ENCODE measurements around the gene ZSCAN32.

The ZSCAN32 gene

DNA sequence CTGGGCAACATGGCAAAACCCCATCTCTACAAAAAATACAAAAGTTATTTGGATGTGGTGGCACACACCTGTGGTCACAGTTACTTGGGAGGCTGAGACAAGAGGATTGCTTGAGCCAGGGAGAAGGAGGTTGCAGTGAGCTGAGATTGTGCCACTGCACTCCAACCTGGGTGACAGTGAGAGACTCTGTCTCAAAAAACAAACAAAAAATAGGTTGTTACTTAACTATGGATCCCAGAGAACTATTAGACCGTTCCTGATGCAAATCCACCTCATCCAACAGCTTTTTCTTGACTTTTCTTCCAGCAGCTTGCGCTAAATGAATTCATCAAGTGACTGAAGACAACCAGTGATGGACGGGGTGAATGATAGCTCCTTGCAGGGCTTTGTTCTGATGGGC lies 45.2 kb downstream of the ZSCAN32 start, which contains the start of gene OR2C1:
Gene OR2C1, plus strand, starts transcription at position 301 of the 400 bp plus-strand sequence. Its CDS starts 52 bp downstream, at position 353.
- no peak for DNase-seq

DNA sequence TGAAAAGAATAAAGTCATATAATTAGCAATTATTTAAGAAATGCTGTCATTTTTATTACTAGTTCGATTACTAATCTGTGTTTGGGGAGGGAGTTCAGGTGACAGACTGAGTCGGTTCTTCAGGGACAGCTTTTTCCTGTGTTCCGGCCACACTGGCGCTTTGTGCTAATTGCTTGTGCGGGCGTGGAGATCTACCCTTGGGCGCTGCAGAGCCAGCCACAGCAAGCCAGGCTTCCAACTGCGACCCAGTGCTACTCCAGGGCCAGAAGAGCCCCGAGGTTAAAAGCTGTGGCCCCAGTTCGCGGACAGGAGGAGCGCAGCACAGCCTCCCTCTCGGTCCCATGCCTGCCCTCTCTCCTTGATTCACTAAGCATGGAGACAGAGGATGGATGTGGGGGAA lies 51.6 kb downstream of the ZSCAN32 start:
- no peak for DNase-seq

DNA sequence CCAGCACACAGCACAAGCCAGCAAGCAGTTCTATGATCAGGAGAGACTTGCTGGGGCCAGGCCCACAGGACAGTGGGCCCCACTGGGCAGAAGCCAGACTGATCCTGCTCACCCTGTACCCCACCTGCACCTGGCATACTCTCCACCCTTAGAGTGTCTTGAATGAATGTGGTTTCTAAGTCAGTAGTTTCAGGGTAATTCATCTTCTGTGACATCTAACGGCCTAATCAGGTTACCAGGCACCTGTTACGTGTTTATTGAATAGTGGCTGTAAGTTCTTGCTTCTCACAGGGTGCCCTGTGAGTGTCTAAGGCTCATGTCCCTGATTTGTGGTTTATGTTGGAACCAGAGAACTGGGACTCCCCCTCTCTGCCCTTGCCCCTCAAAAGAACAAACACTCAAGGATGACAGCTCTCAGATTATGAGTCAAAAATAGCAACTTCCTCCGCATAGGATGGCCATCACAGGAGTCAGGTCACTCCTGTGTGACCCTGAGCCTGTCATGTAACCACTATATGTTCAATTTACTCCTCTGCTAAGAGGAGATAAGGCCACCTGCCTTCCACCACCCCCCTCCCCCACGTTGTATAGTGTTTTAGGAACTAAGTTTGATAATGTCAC lies 52.1 kb downstream of the ZSCAN32 start:
- no peak for DNase-seq

DNA sequence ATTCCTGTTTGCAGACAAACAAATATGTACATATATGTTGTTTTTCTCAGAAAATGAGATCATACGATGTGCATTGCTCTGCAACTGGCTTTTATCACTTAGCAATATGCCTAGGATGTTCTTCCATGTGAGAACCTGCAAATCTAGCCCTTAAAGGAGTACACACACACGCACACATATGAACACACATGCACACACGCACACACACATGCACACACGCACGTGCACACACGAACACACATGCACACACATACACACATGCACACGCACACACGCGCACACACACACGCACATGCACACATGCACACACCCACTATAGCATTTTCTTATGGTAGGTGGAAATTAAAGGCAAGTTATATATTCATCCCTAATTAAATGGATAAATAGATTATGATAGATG lies 53.2 kb downstream of the ZSCAN32 start:
- DNase-seq = no peak

DNA sequence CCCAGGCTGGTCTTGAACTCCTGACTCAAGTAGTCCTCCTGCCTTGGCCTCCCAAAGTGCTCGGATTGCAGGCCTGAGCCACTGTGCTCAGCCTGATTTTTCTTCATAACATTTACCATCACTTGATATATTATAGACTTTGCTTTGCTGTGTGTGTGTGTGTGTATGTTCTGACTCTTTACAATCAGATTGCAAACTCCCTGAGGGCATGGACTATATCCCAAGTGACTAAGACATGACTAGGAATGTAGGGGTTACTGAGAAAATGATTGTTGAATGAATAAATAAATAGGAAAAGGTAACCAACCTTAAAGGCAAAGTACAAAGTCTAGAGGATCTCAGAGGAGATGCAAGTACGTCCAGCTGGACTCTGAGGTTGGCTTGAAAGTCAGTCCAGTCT lies 54.8 kb downstream of the ZSCAN32 start:
- no peak for DNase-seq

All from CD4-positive, alpha-beta T cell treated with Interleukin-4 for 4 hours (primary cell).